GM21619 (cell line): ENCODE measurements around the gene MACROD2.
A peak's percentile ranks its signal among the peaks of the same experiment; 100 is the strongest.
"Not testable (repeated sequence)": the region's sequence is repeated elsewhere in the genome, so short reads cannot be mapped to it uniquely, and the experiment has no call there.

Experiments used
- ATAC-seq: cut with Tn5 transposase; IDR thresholded peaks from one replicate; pipeline ENCODE4 v1.9.1; 2021; ENCODE audit not compliant: unreplicated experiment

MACROD2 gene

GRCh38 chr20:13995086-13995665 lies at the start of gene MACROD2:
MACROD2 (plus strand) TSS chr20:13995516.
- no peak for ATAC-seq

GRCh38 chr20:13947719-13948118 lies 47.6 kb upstream of the MACROD2 start:
- ATAC-seq, result no peak

GRCh38 chr20:13953227-13953626 lies 42.1 kb upstream of the MACROD2 start:
- ATAC-seq, result no peak

GRCh38 chr20:13960119-13960518 lies 35.2 kb upstream of the MACROD2 start:
- no peak for ATAC-seq

- no peak for ATAC-seq
These were observed 34.8 kb upstream of the MACROD2 start for GRCh38 chr20:13960525-13960924.

GRCh38 chr20:13984211-13984610 lies 11.1 kb upstream of the MACROD2 start:
- ATAC-seq, result no peak

GRCh38 chr20:13990465-13990864 lies 4.9 kb upstream of the MACROD2 start, which contains the start of gene SEL1L2:
SEL1L2 (minus strand) TSS chr20:13990614; CDS start chr20:13990534, 80 bp downstream.
- ATAC-seq, result no peak

- no peak for ATAC-seq
These were observed 4.0 kb upstream of the MACROD2 start for GRCh38 chr20:13991311-13991710.

GRCh38 chr20:13991955-13992354 lies 3.4 kb upstream of the MACROD2 start:
- not testable (repeated sequence) for ATAC-seq

GRCh38 chr20:13995841-13996240 lies 525 bp downstream of the MACROD2 start:
- ATAC-seq, result no peak

GRCh38 chr20:13996265-13996664 lies 949 bp downstream of the MACROD2 start:
- ATAC-seq, result no peak

- ATAC-seq, result no peak
These were observed 5.6 kb downstream of the MACROD2 start for GRCh38 chr20:14000917-14001316.

GRCh38 chr20:14005996-14006395 lies 10.7 kb downstream of the MACROD2 start:
- ATAC-seq, result no peak

- no peak for ATAC-seq
These were observed 13.9 kb downstream of the MACROD2 start for GRCh38 chr20:14009208-14009607.

- no peak for ATAC-seq
These were observed 17.4 kb downstream of the MACROD2 start for GRCh38 chr20:14012671-14013070.

GRCh38 chr20:14030991-14031390 lies 35.7 kb downstream of the MACROD2 start:
- no peak for ATAC-seq

- no peak for ATAC-seq
These were observed 38.0 kb downstream of the MACROD2 start for GRCh38 chr20:14033310-14033709.

GRCh38 chr20:14036567-14036966 lies 41.3 kb downstream of the MACROD2 start:
- ATAC-seq, result no peak

GRCh38 chr20:14044712-14045276 lies 49.5 kb downstream of the MACROD2 start:
- not testable (repeated sequence) for ATAC-seq

GRCh38 chr20:14046534-14046933 lies 51.2 kb downstream of the MACROD2 start:
- no peak for ATAC-seq

- ATAC-seq, result peak; percentile 92
These were observed 53.8 kb downstream of the MACROD2 start for GRCh38 chr20:14049111-14049510.

GRCh38 chr20:14051454-14051853 lies 56.1 kb downstream of the MACROD2 start:
- ATAC-seq, result no peak
